SK-N-SH (cell line): ENCODE measurements around the gene PHF21A. TPM values are rescaled to one million over a fixed set of nuclear protein-coding genes. Genes with fewer than 3 reads are reported as not detected.
"Not testable (repeated sequence)": the region's sequence is repeated elsewhere in the genome, so short reads cannot be mapped to it uniquely, and the experiment has no call there.

Experiments
- CTCF ChIA-PET: fragments of 300-600, 350-600 bp; formaldehyde crosslinking; extraction: SDS; loops from one replicate; lab custom pipeline; 2021; lab: Yijun Ruan, JAX
- POLR2A ChIA-PET: fragments of 350-600 bp; sonication (Branson Sonifier 250); formaldehyde crosslinking; extraction: SDS; loops from one replicate; lab custom pipeline; 2020; ENCODE audit warnings: antibody characterized with exemption, inconsistent platforms; lab: Yijun Ruan, JAX
- DNase-seq: peaks from one replicate; pipeline ENCODE4 v3.0.0; 2012
- H2AFZ ChIP-seq: fragments of 200-600 bp; sonication (generic); 2 replicates; pipeline ENCODE4 v1.8.1; 2016; ENCODE audit warnings: antibody characterized with exemption, mild to moderate bottlenecking, low read depth
- H3F3A ChIP-seq: fragments of 200-600 bp; sonication (generic); replicated peaks from 2 replicates; pipeline ENCODE3; 2016; ENCODE audit warnings: antibody characterized with exemption, mild to moderate bottlenecking; ENCODE audit not compliant: insufficient read depth
- H3K27ac ChIP-seq, 2 experiments: fragments of 200-500 bp in 1 of 2; fragments of 200-600 bp in 1 of 2; sonication (Bioruptor generic) in 1 of 2; sonication (generic), shearing (Covaris generic) in 1 of 2; 2 replicates each; pipeline versions ENCODE4 v1.5.1 to v1.6.1; 2014 to 2016; ENCODE audit warnings: low read depth in 2 of 2, inconsistent platforms in 1 of 2, low read length in 1 of 2, mild to moderate bottlenecking in 1 of 2, mixed read lengths in 1 of 2
- H3K27me3 ChIP-seq: fragments of 200-600 bp; sonication (generic), shearing (Covaris generic); 2 replicates; pipeline ENCODE4 v1.6.1; 2016; ENCODE audit warnings: mixed run types; ENCODE audit not compliant: insufficient read depth
- H3K36me3 ChIP-seq, 2 experiments: fragments of 200-500 bp in 1 of 2; fragments of 200-600 bp in 1 of 2; sonication (Bioruptor generic) in 1 of 2; sonication (generic) in 1 of 2; replicated peaks in 1 of 2; 2 replicates each; pipeline versions ENCODE3 to v1.5.1; 2014 to 2016; ENCODE audit warnings: low read length in 1 of 2, mild to moderate bottlenecking in 1 of 2; ENCODE audit not compliant: insufficient read depth in 2 of 2, control insufficient read depth in 1 of 2
- H3K4me1 ChIP-seq, 2 experiments: fragments of 200-500 bp in 1 of 2; fragments of 200-600 bp in 1 of 2; sonication (Bioruptor generic) in 1 of 2; sonication (generic), shearing (Covaris generic) in 1 of 2; 2 replicates each; pipeline versions ENCODE4 v1.5.1 to v1.6.1; 2014 to 2016; ENCODE audit warnings: low read depth in 1 of 2, low read length in 1 of 2, mixed run types in 1 of 2; ENCODE audit not compliant: insufficient read depth in 2 of 2, control insufficient read depth in 1 of 2
- H3K4me2 ChIP-seq: fragments of 200-600 bp; sonication (generic), shearing (Covaris generic); 2 replicates; pipeline ENCODE4 v1.6.1; 2017; ENCODE audit warnings: mixed run types
- H3K4me3 ChIP-seq, 2 experiments: fragments of 200-500 bp in 1 of 2; fragments of 200-600 bp in 1 of 2; sonication (Bioruptor generic) in 1 of 2; sonication (generic), shearing (Covaris generic) in 1 of 2; 2 replicates each; pipeline versions ENCODE4 v1.5.1 to v1.8.1; 2014 to 2016; ENCODE audit warnings: low read depth in 2 of 2, inconsistent platforms in 1 of 2, low read length in 1 of 2, mild to moderate bottlenecking in 1 of 2, mixed read lengths in 1 of 2, moderate library complexity in 1 of 2
- H3K79me2 ChIP-seq: fragments of 200-600 bp; sonication (generic); 2 replicates; pipeline ENCODE4 v1.8.1; 2017; ENCODE audit warnings: mild to moderate bottlenecking; ENCODE audit not compliant: insufficient read depth
- H3K9ac ChIP-seq: fragments of 200-600 bp; sonication (generic); 2 replicates; pipeline ENCODE4 v1.6.1; 2017; ENCODE audit warnings: mixed run types
- H3K9me2 ChIP-seq: fragments of 200-600 bp; sonication (generic); 2 replicates; pipeline ENCODE4 v1.6.1; 2017; ENCODE audit warnings: mixed run types
- H3K9me3 ChIP-seq: fragments of 200-600 bp; sonication (generic); 2 replicates; pipeline ENCODE4 v1.6.1; 2017; ENCODE audit warnings: mixed run types, mild to moderate bottlenecking, moderate library complexity
- H4K20me1 ChIP-seq: fragments of 200-600 bp; sonication (generic); 2 replicates; pipeline ENCODE4 v1.6.1; 2017; ENCODE audit warnings: mild to moderate bottlenecking, mixed run types; ENCODE audit not compliant: insufficient read depth
- CHD2 ChIP-seq: fragments of 150-350 bp; IDR thresholded peaks from 2 replicates; pipeline ENCODE4 v1.6.1; 2018; ENCODE audit warnings: low read length; ENCODE audit not compliant: partially characterized antibody
- EP300 ChIP-seq, 2 experiments: IDR thresholded peaks; 2 replicates each; pipeline versions ENCODE4 v1.4.0 to v1.6.1; 2012; ENCODE audit warnings: borderline replicate concordance in 1 of 2, low read depth in 1 of 2, low read length in 1 of 2
- FOXM1 ChIP-seq: IDR thresholded peaks from 2 replicates; pipeline ENCODE4 v1.4.0; 2012; ENCODE audit warnings: low read depth, mild to moderate bottlenecking
- GATA2 ChIP-seq: sonication (generic); formaldehyde crosslinking; IDR thresholded peaks from 2 replicates; pipeline ENCODE4 v1.5.0; 2020; ENCODE audit warnings: mild to moderate bottlenecking, missing genetic modification reagents
- JUND ChIP-seq: IDR thresholded peaks from 2 replicates; pipeline ENCODE4 v1.4.0; 2012
- NFIC ChIP-seq: IDR thresholded peaks from 2 replicates; pipeline ENCODE4 v1.4.0; 2012; ENCODE audit warnings: borderline replicate concordance
- POLR2AphosphoS5 ChIP-seq: IDR thresholded peaks from 2 replicates; pipeline ENCODE4 v1.6.1; 2012; ENCODE audit warnings: low read depth, low read length
- RAD21 ChIP-seq: IDR thresholded peaks from 2 replicates; pipeline ENCODE4 v1.6.1; 2012; ENCODE audit warnings: mild to moderate bottlenecking, low read length
- RFX5 ChIP-seq: IDR thresholded peaks from 2 replicates; pipeline ENCODE4 v1.6.1; 2012; ENCODE audit warnings: mild to moderate bottlenecking, improper control_type of control experiment, low read length
- RXRA ChIP-seq: IDR thresholded peaks from 2 replicates; pipeline ENCODE4 v1.4.0; 2012; ENCODE audit warnings: low read depth, mild to moderate bottlenecking, borderline replicate concordance
- TEAD4 ChIP-seq: IDR thresholded peaks from 2 replicates; pipeline ENCODE4 v1.4.0; 2012; ENCODE audit warnings: mild to moderate bottlenecking, borderline replicate concordance; ENCODE audit not compliant: insufficient read depth
- WGBS: methylation state at CpG from one replicate; pipeline ENCODE4 v1.1.6; 2017; ENCODE audit warnings: low lambda C conversion rate; 5-methylcytosine and 5-hydroxymethylcytosine counted together
- polyA plus RNA-seq, 3 experiments: library from polyadenylated mRNA; depleted of rRNA; stranded (reverse); fragments of >200 nt; gene quantifications; 2 replicates each; pipeline ENCODE4 v1.2.3, GENCODE V29; 2012
- TF ChIP-seq, protein P1 (sequence below): IDR thresholded peaks from 2 replicates; pipeline ENCODE4; 2012
- TF ChIP-seq, protein P2 (sequence below): IDR thresholded peaks from 2 replicates; pipeline ENCODE4 v1.4.0; 2012; ENCODE audit warnings: low read depth, borderline replicate concordance
- TF ChIP-seq, protein P3 (sequence below): fragments of 150-350 bp; IDR thresholded peaks from 2 replicates; pipeline ENCODE4 v1.6.1; 2016; ENCODE audit warnings: mild to moderate bottlenecking, low read depth, low read length
- TF ChIP-seq, protein P4 (sequence below): IDR thresholded peaks from 2 replicates; pipeline ENCODE4 v1.4.0; 2012; ENCODE audit warnings: low read depth, borderline replicate concordance

PHF21A gene
- polyA plus RNA-seq, 1 of the 3 experiments (the other 2 are of a cell fraction), result 18.8 TPM

DNA sequence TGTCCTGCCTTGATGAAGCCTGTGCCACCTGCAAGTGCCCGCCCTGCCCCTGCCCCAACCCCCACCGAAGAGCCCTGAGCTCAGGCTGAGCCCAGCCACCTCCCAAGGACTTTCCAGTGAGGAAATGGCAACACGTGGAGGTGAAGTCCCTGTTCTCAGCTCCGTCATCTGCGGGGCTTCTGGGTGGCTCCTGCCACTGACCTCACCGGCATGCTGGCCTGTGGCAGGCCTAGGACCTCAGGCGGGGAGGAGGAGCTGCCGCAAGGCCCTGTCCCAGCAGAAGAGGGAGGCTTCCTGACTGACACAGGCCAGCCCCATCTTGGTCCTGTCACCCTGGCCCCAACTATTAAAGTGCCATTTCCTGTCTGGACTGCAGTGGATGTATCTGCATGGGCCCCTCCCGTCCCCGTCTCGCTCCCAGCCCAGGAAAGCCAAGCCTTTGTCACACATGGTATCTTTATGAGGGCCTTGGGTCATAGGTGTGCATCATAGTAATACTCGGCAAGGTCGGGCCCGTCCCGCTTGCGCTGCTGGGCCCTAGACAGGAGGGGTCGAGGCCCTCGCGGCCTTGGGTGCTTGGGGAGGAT, 215.1 kb downstream of the PHF21A start:
- no peaks in the 10 kb centered on the region for H3K79me2 ChIP-seq
- H3K9me2 ChIP-seq, result no peaks in the 10 kb centered on the region
- H4K20me1 ChIP-seq, result peaks cover 5% of the 10 kb centered on the region; the same call in 1 of the 2 replicates
- no peak overlapping the region for H3K27ac ChIP-seq
- H3K9ac ChIP-seq, result no peak overlapping the region
- ChIA-PET POLR2A (no interaction called here), CTCF (interaction anchor here (0.7 kb wide), 1 partner anchor 19 kb away, joined by 3 read pairs; no protein-coding TSS in a partner anchor)
- no peak overlapping the region for H2AFZ ChIP-seq
- DNase-seq, result no peak
- no peak overlapping the region for H3K4me3 ChIP-seq
- no peaks in the 10 kb centered on the region for H3K27me3 ChIP-seq
- H3K4me1 ChIP-seq, result peaks cover 0 to 15% of the 10 kb centered on the region in 2 experiments; a peak in 1 of 4 replicates
- no peaks in the 10 kb centered on the region for H3F3A ChIP-seq
- no peak overlapping the region for H3K4me2 ChIP-seq
- H3K36me3 ChIP-seq, result peaks cover 0 to 36% of the 10 kb centered on the region in 2 experiments
- WGBS, result 95% methylated on average over 8 of the region's 19 CpGs
- no peak for TF ChIP-seq TEAD4
- TF ChIP-seq, protein P1, sequence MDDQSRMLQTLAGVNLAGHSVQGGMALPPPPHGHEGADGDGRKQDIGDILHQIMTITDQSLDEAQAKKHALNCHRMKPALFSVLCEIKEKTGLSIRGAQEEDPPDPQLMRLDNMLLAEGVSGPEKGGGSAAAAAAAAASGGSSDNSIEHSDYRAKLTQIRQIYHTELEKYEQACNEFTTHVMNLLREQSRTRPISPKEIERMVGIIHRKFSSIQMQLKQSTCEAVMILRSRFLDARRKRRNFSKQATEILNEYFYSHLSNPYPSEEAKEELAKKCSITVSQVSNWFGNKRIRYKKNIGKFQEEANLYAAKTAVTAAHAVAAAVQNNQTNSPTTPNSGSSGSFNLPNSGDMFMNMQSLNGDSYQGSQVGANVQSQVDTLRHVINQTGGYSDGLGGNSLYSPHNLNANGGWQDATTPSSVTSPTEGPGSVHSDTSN, result no peak
- TF ChIP-seq FOXM1, result no peak
- no peak for TF ChIP-seq NFIC
- no peak for TF ChIP-seq GATA2
- TF ChIP-seq JUND, result no peak
- TF ChIP-seq RAD21, result no peak
- no peak for TF ChIP-seq CHD2
- TF ChIP-seq POLR2AphosphoS5, result no peak
- TF ChIP-seq, protein P2, sequence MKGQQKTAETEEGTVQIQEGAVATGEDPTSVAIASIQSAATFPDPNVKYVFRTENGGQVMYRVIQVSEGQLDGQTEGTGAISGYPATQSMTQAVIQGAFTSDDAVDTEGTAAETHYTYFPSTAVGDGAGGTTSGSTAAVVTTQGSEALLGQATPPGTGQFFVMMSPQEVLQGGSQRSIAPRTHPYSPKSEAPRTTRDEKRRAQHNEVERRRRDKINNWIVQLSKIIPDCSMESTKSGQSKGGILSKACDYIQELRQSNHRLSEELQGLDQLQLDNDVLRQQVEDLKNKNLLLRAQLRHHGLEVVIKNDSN, result no peak
- TF ChIP-seq EP300 (IDR thresholded peaks at IDR 0.05; ENCODE audit: borderline replicate concordance in 1 of 2, low read depth in 1 of 2, low read length in 1 of 2), result no peak
- TF ChIP-seq, protein P3, sequence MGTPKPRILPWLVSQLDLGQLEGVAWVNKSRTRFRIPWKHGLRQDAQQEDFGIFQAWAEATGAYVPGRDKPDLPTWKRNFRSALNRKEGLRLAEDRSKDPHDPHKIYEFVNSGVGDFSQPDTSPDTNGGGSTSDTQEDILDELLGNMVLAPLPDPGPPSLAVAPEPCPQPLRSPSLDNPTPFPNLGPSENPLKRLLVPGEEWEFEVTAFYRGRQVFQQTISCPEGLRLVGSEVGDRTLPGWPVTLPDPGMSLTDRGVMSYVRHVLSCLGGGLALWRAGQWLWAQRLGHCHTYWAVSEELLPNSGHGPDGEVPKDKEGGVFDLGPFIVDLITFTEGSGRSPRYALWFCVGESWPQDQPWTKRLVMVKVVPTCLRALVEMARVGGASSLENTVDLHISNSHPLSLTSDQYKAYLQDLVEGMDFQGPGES, result no peak
- no peak for TF ChIP-seq RFX5
- TF ChIP-seq RXRA, result no peak
- TF ChIP-seq, protein P4, sequence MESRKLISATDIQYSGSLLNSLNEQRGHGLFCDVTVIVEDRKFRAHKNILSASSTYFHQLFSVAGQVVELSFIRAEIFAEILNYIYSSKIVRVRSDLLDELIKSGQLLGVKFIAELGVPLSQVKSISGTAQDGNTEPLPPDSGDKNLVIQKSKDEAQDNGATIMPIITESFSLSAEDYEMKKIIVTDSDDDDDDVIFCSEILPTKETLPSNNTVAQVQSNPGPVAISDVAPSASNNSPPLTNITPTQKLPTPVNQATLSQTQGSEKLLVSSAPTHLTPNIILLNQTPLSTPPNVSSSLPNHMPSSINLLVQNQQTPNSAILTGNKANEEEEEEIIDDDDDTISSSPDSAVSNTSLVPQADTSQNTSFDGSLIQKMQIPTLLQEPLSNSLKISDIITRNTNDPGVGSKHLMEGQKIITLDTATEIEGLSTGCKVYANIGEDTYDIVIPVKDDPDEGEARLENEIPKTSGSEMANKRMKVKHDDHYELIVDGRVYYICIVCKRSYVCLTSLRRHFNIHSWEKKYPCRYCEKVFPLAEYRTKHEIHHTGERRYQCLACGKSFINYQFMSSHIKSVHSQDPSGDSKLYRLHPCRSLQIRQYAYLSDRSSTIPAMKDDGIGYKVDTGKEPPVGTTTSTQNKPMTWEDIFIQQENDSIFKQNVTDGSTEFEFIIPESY, result no peak
- H3K9me3 ChIP-seq, result no peaks in the 10 kb centered on the region

DNA sequence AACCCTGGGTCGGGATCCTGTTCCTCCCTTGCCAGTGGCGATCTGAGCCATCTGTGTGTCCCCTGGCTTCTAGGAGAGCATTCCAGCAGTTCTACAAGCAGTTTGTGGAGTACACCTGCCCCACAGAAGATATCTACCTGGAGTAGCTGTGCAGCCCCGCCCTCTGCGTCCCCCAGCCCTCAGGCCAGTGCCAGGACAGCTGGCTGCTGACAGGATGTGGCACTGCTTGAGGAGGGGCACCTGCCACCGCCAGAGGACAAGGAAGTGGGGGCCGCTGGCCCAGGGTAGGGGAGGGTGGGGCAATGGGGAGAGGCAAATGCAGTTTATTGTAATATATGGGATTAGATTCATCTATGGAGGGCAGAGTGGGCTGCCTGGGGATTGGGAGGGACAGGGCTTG, 215.7 kb downstream of the PHF21A start:
- H3K4me1 ChIP-seq, result peaks cover 5 to 21% of the 10 kb centered on the region in 2 experiments; a peak in 2 of 4 replicates
- H3K9me2 ChIP-seq, H3K9ac ChIP-seq, H3F3A ChIP-seq, H4K20me1 ChIP-seq, H3K4me2 ChIP-seq, H3K79me2 ChIP-seq, H3K27ac ChIP-seq, DNase-seq, H3K27me3 ChIP-seq, POLR2A ChIA-PET, H3K9me3 ChIP-seq, H2AFZ ChIP-seq, H3K4me3 ChIP-seq: not testable (repeated sequence)
- CTCF ChIA-PET, result interaction anchor here (0.7 kb wide), 1 partner anchor 19 kb away, joined by 3 read pairs; no protein-coding TSS in a partner anchor
- H3K36me3 ChIP-seq, result peaks cover 0 to 34% of the 10 kb centered on the region in 2 experiments
- WGBS, result 94% methylated on average over 4 of the region's 6 CpGs
